GM21526 (cell line): ENCODE measurements around the gene C1QL1.

Experiments
- ATAC-seq: cut with Tn5 transposase; IDR thresholded peaks from one replicate; pipeline ENCODE4 v1.9.1; 2021; ENCODE audit warnings: moderate library complexity; ENCODE audit not compliant: unreplicated experiment, low FRiP score

Gene C1QL1

GRCh38 chr17:44932096-44932786, 35.9 kb downstream of the C1QL1 start:
- ATAC-seq = no peak

GRCh38 chr17:44931376-44931775, 36.7 kb downstream of the C1QL1 start:
- no peak for ATAC-seq

- ATAC-seq = no peak
Measured at GRCh38 chr17:44930667-44931066, 37.4 kb downstream of the C1QL1 start.

GRCh38 chr17:44928950-44929720, 39.0 kb downstream of the C1QL1 start:
- ATAC-seq = no peak

- ATAC-seq = no peak
Measured at GRCh38 chr17:44928136-44928535, 40.0 kb downstream of the C1QL1 start.

GRCh38 chr17:44927696-44928095, 40.4 kb downstream of the C1QL1 start:
- no peak for ATAC-seq

GRCh38 chr17:44926821-44927525, 41.1 kb downstream of the C1QL1 start:
- no peak for ATAC-seq

GRCh38 chr17:44925731-44926697, 42.1 kb downstream of the C1QL1 start:
- no peak for ATAC-seq

- ATAC-seq = no peak
Measured at GRCh38 chr17:44924107-44924544, 44.0 kb downstream of the C1QL1 start.

- no peak for ATAC-seq
Measured at GRCh38 chr17:44922746-44923470, 45.2 kb downstream of the C1QL1 start.

GRCh38 chr17:44922136-44922535, 46.0 kb downstream of the C1QL1 start:
- ATAC-seq = no peak

- no peak for ATAC-seq
Measured at GRCh38 chr17:44921122-44921882, 46.8 kb downstream of the C1QL1 start.

- no peak for ATAC-seq
Measured at GRCh38 chr17:44920565-44920940, 47.5 kb downstream of the C1QL1 start.

- no peak for ATAC-seq
Measured at GRCh38 chr17:44919885-44920564, 48.1 kb downstream of the C1QL1 start.

- ATAC-seq = no peak
Measured at GRCh38 chr17:44919411-44919810, 48.7 kb downstream of the C1QL1 start.

- no peak for ATAC-seq
Measured at GRCh38 chr17:44918006-44918405, 50.1 kb downstream of the C1QL1 start.

GRCh38 chr17:44917456-44917855, 50.6 kb downstream of the C1QL1 start:
- ATAC-seq = no peak

- ATAC-seq = no peak
Measured at GRCh38 chr17:44916781-44917241, 51.3 kb downstream of the C1QL1 start.
